GM12878 (cell line): Measurements from ENCODE around the gene SLC51A. TPM values are rescaled to one million over a fixed set of nuclear protein-coding genes. Genes with fewer than 3 reads are reported as not detected.
"Not testable (repeated sequence)": the region's sequence is repeated elsewhere in the genome, so short reads cannot be mapped to it uniquely, and the experiment has no call there.

ENCODE experiments used
- ATAC-seq: fragments of 200-7000 bp; cut with Tn5 transposase; 3 replicates; pipeline ENCODE4 v1.9.1; 2020; ENCODE audit warnings: mild to moderate bottlenecking, moderate library complexity
- BruUV-seq: library from RNA; stranded (reverse); fragments of 400-500 nt; replicated peaks from 2 replicates; lab custom pipeline; 2021; lab: Mats Ljungman, UMichigan
- CTCF ChIA-PET: fragments of 300-600 bp; sonication (Branson Sonifier 250); formaldehyde crosslinking; extraction: SDS; loops from one replicate; lab custom pipeline; 2021; ENCODE audit warnings: inconsistent platforms; lab: Yijun Ruan, JAX
- POLR2A ChIA-PET: fragments of 350-600 bp; formaldehyde crosslinking; extraction: SDS; loops from one replicate; lab custom pipeline; 2021; ENCODE audit warnings: inconsistent platforms; lab: Charles Lee
- RAD21 ChIA-PET: fragments of 300-600 bp; sonication (Branson Sonifier 250); formaldehyde crosslinking; loops from one replicate; lab custom pipeline; 2023; ENCODE audit warnings: antibody characterized with exemption; ENCODE audit not compliant: unreplicated experiment; lab: Charles Lee
- SMC1A ChIA-PET: fragments of 300-600 bp; sonication (Branson Sonifier 250); formaldehyde crosslinking; loops from one replicate; lab custom pipeline; 2023; ENCODE audit not compliant: unreplicated experiment, uncharacterized antibody; lab: Charles Lee
- DNase-seq: peaks from one replicate; pipeline ENCODE4 v3.0.0-alpha.2; 2011; ENCODE audit warnings: low read depth, low spot score
- FAIRE-seq: peaks from 3 replicates; lab custom pipeline; 2011; peaks lifted over from hg19 to GRCh38; lab: Jason Lieb, UNC
- H2AFZ ChIP-seq: 2 replicates; pipeline ENCODE4 v1.6.0; 2011; ENCODE audit warnings: low read depth, low read length, control low read depth; ENCODE audit not compliant: control insufficient read depth
- H3K27ac ChIP-seq: 2 replicates; pipeline ENCODE4 v1.5.1; 2011; ENCODE audit warnings: control low read depth; ENCODE audit not compliant: control insufficient read depth, insufficient read depth
- H3K27me3 ChIP-seq, 2 experiments: replicated peaks in 1 of 2; 2 replicates each; pipeline versions ENCODE4 v1.6.0 to v1.6.1; 2011; ENCODE audit warnings: low read length in 1 of 2; ENCODE audit not compliant: control insufficient read depth in 2 of 2, insufficient read depth in 2 of 2
- H3K36me3 ChIP-seq, 2 experiments: 2 replicates each; pipeline ENCODE4 v1.5.1; 2011; ENCODE audit warnings: low read length in 1 of 2; ENCODE audit not compliant: control insufficient read depth in 2 of 2, insufficient read depth in 2 of 2
- H3K4me1 ChIP-seq: 2 replicates; pipeline ENCODE4 v1.6.1; 2011; ENCODE audit warnings: mild to moderate bottlenecking, low read length, moderate library complexity, mixed read lengths; ENCODE audit not compliant: control insufficient read depth, insufficient read depth
- H3K4me2 ChIP-seq: 2 replicates; pipeline ENCODE4 v1.6.0; 2011; ENCODE audit warnings: control low read depth; ENCODE audit not compliant: control insufficient read depth, insufficient read depth
- H3K4me3 ChIP-seq: fragments of 200-600 bp; sonication (generic); 2 replicates; pipeline ENCODE4 v1.5.1; 2016
- H3K79me2 ChIP-seq: 2 replicates; pipeline ENCODE4 v1.6.0; 2011; ENCODE audit warnings: low read length; ENCODE audit not compliant: control insufficient read depth, insufficient read depth
- H3K9ac ChIP-seq: 2 replicates; pipeline ENCODE4 v1.8.0; 2011; ENCODE audit warnings: low read length, control low read depth, mixed read lengths; ENCODE audit not compliant: control insufficient read depth, insufficient read depth
- H3K9me3 ChIP-seq: replicated peaks from 3 replicates; pipeline ENCODE4 v1.5.1; 2011; ENCODE audit warnings: mild to moderate bottlenecking, low read length; ENCODE audit not compliant: control insufficient read depth, insufficient read depth
- H4K20me1 ChIP-seq: 2 replicates; pipeline ENCODE4 v1.6.0; 2011; ENCODE audit not compliant: control insufficient read depth, insufficient read depth
- CTCF ChIP-seq, 3 experiments: IDR thresholded peaks in 2 of 3; conservative IDR thresholded peaks in 1 of 3; 2 replicates each; pipeline ENCODE4 v1.5.1; 2011; ENCODE audit warnings: low read depth in 3 of 3, low read length in 3 of 3, mild to moderate bottlenecking in 3 of 3, control low read depth in 2 of 3, moderate library complexity in 2 of 3, inconsistent platforms in 1 of 3, mixed read lengths in 1 of 3; ENCODE audit not compliant: control insufficient read depth in 2 of 3, insufficient read depth in 1 of 3; ENCODE audit errors: extremely low read depth in 1 of 3
- WGBS: methylation state at CpG from one replicate; pipeline ENCODE4 v1.1.6; 2016; ENCODE audit warnings: low lambda C conversion rate; ENCODE audit not compliant: insufficient replicate concordance, insufficient coverage; ENCODE audit errors: missing lambda C conversion rate; 5-methylcytosine and 5-hydroxymethylcytosine counted together
- in situ Hi-C: fragments of 300-500 bp; cut with MboI; formaldehyde crosslinking; loops from 9 replicates; pipeline ENCODE4 v1.14.3; 2018; ENCODE audit warnings: mixed read lengths
- intact Hi-C: fragments of 100-400 bp; cut with micrococcal nuclease; formaldehyde crosslinking; loops from one replicate; pipeline ENCODE4 v1.14.2; 2022; ENCODE audit not compliant: unreplicated experiment
- polyA plus RNA-seq, 11 experiments: library from polyadenylated mRNA; depleted of rRNA in 4 of 11; unstranded in 6 of 11; stranded (reverse) in 5 of 11; fragments of >200 nt; fragmentation: Nextera tagmentation in 4 of 11; fragmentation: Illumina TruSeq in 1 of 11; extraction: Ambion mirVana in 4 of 11; extraction: Trizol in 1 of 11; gene quantifications; 1 replicate in 1 of 11; 2 replicates in 10 of 11; pipeline versions ENCODE4 v1.2.1 to v1.2.3, GENCODE V29; 2011 to 2016; ENCODE audit warnings: inconsistent platforms in 2 of 11, missing spikeins in 2 of 11, low read depth in 1 of 11
- total RNA-seq, 4 experiments: library from RNA; depleted of rRNA in 3 of 4; stranded (reverse); fragments of >200 nt in 3 of 4; fragmentation: Illumina TruSeq in 1 of 4; extraction: Trizol in 1 of 4; gene quantifications; 2 replicates each; pipeline versions ENCODE4 v1.2.1 to v1.2.3, GENCODE V29; 2013 to 2021

Gene SLC51A
- total and polyA plus RNA-seq, 10 of the 15 experiments (the other 5 are each of a cell fraction or from before 2014, with no cell fraction given): 0.99 to 3.9 (median 2.2) TPM; not detected in 6

DNA sequence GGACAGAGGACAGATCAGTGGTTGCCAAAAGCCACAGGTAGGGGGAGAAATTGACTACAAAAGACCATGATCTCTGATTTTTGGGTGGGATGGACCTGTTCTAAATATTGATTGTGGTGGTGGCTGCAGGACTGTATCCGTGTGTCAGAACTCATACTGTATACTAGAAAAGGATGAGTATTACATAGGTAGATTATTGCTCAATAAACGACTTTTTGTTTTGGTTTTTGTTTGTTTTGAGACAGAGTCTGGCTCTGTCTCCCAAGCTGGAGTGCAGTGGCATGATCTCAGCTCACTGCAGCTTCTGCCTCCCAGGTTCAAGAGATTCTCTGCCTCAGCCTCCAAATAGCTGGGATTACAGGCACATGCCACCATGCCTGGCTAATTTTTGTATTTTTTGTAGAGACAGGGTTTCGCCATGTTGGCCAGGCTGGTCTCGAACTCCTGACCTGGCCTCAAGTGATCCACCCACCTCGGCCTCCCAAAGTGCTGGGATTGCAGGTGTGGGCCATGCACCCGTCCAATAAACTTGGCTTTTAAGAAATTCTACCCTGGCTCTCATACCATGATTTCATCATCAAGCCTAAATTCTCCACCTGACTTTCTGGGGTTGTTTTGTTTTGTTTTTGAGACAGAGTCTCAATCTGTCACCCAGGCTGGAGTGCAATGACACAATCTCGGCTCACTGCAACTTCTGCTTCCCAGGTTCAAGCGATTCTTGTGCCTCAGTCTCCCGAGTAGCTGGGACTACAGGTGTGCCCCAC, 10.7 kb upstream of the SLC51A start:
- BruUV-seq, RAD21 ChIA-PET, H3K4me2 ChIP-seq, H3K4me3 ChIP-seq, H3K36me3 ChIP-seq, in situ Hi-C loops, H3K27ac ChIP-seq, H3K9me3 ChIP-seq, H3K27me3 ChIP-seq, H3K79me2 ChIP-seq, DNase-seq, H3K9ac ChIP-seq, POLR2A ChIA-PET, H2AFZ ChIP-seq, H3K4me1 ChIP-seq, intact Hi-C loops, H4K20me1 ChIP-seq: not testable (repeated sequence)
- WGBS: 40% methylated on average over 9 of the region's 9 CpGs
- ChIA-PET SMC1A (interaction anchor here (1.5 kb wide), 1 partner anchor 13 kb away, joined by 3 read pairs; no protein-coding TSS in a partner anchor), CTCF (interaction anchor here (0.6 to 2.2 kb wide), 2 partner anchors 43 to 313 kb away, joined by 4 to 8 read pairs; no protein-coding TSS in a partner anchor)
- peak; percentile 68 for FAIRE-seq
- peak; percentile 35; the same call in 2 of the 3 replicates for ATAC-seq
- peak in 1 of 3 experiments; percentile 20; a peak in 1 of 6 replicates for TF ChIP-seq CTCF (IDR thresholded peaks at IDR 0.05 in 2 of 3, conservative IDR thresholded peaks at IDR 0.05 in 1 of 3; ENCODE audit: control insufficient read depth in 2 of 3, extremely low read depth in 1 of 3, insufficient read depth in 1 of 3, low read depth in 3 of 3, low read length in 3 of 3)
- TF ChIP-seq, all 136 proteins: peak for 1; not testable (repeated sequence) for 135
